BJ (cell line): Measurements from ENCODE around the gene PTGES. TPM values are rescaled to one million over a fixed set of nuclear protein-coding genes. Genes with fewer than 3 reads are reported as not detected.
"Not testable (repeated sequence)": the region's sequence is repeated elsewhere in the genome, so short reads cannot be mapped to it uniquely, and the experiment has no call there.

Experiments
- CTCF ChIA-PET: fragments of 350-600 bp; formaldehyde crosslinking; extraction: SDS; loops from one replicate; lab custom pipeline; 2021; ENCODE audit warnings: antibody characterized with exemption, inconsistent platforms; lab: Yijun Ruan, JAX
- POLR2A ChIA-PET: fragments of 300-600 bp; sonication (Branson Sonifier 250); formaldehyde crosslinking; extraction: SDS; loops from one replicate; lab custom pipeline; 2021; ENCODE audit warnings: antibody characterized with exemption; lab: Charles Lee
- DNase-seq: peaks from one replicate; pipeline ENCODE4 v3.0.0-alpha.2; 2011; ENCODE audit warnings: low read depth
- H3K27me3 ChIP-seq: 2 replicates; pipeline ENCODE4 v1.6.0; 2011; ENCODE audit warnings: low read length; ENCODE audit not compliant: control insufficient read depth, insufficient read depth
- H3K36me3 ChIP-seq: 2 replicates; pipeline ENCODE4 v1.5.1; 2011; ENCODE audit warnings: low read length; ENCODE audit not compliant: control insufficient read depth, insufficient read depth
- H3K4me3 ChIP-seq: 2 replicates; pipeline ENCODE4 v1.5.1; 2011; ENCODE audit warnings: low read depth, mild to moderate bottlenecking, control low read depth, low read length
- polyA minus RNA-seq: library from RNA; depleted of rRNA, polyadenylated mRNA; stranded (reverse); fragments of >200 nt; gene quantifications from 2 replicates; pipeline ENCODE4 v1.2.3, GENCODE V29; 2011; rRNA and poly(A)+ RNA removed
- polyA plus RNA-seq: library from polyadenylated mRNA; depleted of rRNA; stranded (reverse); fragments of >200 nt; gene quantifications from 2 replicates; pipeline ENCODE4 v1.2.3, GENCODE V29; 2011; rRNA removed
- TF ChIP-seq, protein P1 (sequence below): IDR thresholded peaks from 2 replicates; pipeline ENCODE4 v1.5.1; 2011; ENCODE audit warnings: low read depth, mild to moderate bottlenecking, control low read depth, inconsistent platforms, low read length, moderate library complexity; ENCODE audit not compliant: insufficient read depth

PTGES gene, protein sequence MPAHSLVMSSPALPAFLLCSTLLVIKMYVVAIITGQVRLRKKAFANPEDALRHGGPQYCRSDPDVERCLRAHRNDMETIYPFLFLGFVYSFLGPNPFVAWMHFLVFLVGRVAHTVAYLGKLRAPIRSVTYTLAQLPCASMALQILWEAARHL
- polyA plus RNA-seq = 10.5 and 16.4 TPM in 2 replicates
- polyA minus RNA-seq = 11.1 and 14.2 TPM in 2 replicates

DNA sequence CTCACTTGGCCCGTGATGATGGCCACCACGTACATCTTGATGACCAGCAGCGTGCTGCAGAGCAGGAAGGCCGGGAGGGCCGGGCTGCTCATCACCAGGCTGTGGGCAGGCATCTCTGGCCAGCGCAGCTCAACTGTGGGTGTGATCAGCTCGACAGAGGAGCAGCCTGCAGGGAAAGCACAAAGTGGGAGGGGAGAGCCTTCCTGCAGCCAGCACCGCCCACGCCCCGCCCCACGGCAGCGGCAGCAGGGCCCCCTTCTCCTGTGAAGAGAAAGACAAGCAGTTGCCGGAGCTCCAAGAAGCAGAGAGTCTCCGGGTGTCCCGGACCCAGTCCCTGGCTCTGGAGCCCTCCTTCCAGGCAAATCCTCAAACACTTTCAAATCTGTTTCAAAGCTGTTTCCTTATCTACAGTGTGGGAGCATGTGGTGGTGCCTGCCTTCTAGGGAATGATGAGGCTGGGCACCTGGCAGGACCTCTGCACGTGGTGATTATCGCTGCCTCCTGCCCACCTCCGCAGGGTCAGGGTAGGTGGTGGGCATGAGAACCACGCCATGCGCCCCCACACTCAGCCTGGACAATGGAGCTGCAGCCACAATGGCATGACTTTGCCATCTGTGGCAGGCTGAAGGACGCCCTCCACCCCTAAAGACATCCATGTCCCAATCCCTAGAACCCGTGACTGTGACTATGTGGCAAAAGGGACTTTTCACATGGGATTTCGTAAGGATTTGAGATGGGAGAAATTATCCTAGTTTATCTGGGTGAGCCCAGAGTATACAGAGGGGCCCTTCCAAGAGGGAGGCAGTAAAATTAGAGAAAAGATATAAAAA, at the start of gene PTGES:
Gene PTGES (minus strand): TSS at position 143 of the 830 bp plus-strand sequence. CDS start 30 bp downstream, at position 113.
- ChIA-PET CTCF (interaction anchor here (0.6 to 3.0 kb wide), 7 partner anchors 10 to 28 kb away, joined by 3 to 21 read pairs (median 3); no protein-coding TSS in a partner anchor), POLR2A (interaction anchor here (0.6 kb wide), 1 partner anchor 251 kb away, joined by 7 read pairs; no protein-coding TSS in a partner anchor)
- TF ChIP-seq, protein P1, sequence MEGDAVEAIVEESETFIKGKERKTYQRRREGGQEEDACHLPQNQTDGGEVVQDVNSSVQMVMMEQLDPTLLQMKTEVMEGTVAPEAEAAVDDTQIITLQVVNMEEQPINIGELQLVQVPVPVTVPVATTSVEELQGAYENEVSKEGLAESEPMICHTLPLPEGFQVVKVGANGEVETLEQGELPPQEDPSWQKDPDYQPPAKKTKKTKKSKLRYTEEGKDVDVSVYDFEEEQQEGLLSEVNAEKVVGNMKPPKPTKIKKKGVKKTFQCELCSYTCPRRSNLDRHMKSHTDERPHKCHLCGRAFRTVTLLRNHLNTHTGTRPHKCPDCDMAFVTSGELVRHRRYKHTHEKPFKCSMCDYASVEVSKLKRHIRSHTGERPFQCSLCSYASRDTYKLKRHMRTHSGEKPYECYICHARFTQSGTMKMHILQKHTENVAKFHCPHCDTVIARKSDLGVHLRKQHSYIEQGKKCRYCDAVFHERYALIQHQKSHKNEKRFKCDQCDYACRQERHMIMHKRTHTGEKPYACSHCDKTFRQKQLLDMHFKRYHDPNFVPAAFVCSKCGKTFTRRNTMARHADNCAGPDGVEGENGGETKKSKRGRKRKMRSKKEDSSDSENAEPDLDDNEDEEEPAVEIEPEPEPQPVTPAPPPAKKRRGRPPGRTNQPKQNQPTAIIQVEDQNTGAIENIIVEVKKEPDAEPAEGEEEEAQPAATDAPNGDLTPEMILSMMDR = no peak
- Histone ChIP-seq H3K36me3 (no peaks in the 10 kb centered on the region), H3K27me3 (no peaks in the 10 kb centered on the region), H3K4me3 (peak within 1 kb of the TSS; percentile 43)
- DNase-seq = peak; percentile 50

DNA sequence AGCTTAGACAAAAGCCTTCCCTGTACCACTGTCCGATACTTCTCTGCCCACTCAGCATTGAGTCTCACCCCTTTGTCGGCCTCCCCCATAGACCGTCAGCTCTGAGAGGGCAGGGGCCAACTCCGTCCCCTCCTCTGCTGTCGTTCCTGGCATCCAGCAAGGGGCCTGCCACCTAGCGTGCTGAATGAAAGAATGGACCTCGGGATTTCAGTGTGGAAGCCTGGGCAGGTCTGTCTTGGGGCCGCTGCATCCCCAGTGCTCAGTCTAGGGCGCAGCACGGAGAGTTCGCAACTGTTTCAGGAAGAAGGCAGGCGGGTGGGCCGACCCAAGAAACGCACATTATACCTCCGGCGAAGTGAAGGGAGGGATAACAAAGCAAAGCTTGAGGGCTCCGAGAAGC, 48.7 kb upstream of the PTGES start:
- Histone ChIP-seq H3K27me3 (no peaks in the 10 kb centered on the region), H3K36me3 (peaks cover 2% of the 10 kb centered on the region), H3K4me3 (no peak overlapping the region)
- TF ChIP-seq, protein P1 = no peak
- ChIA-PET CTCF (interaction anchor here (0.6 to 1.8 kb wide), 3 partner anchors 11 to 74 kb away, joined by 3 to 10 read pairs (median 4); no protein-coding TSS in a partner anchor), POLR2A (no interaction called here)
- no peak for DNase-seq

DNA sequence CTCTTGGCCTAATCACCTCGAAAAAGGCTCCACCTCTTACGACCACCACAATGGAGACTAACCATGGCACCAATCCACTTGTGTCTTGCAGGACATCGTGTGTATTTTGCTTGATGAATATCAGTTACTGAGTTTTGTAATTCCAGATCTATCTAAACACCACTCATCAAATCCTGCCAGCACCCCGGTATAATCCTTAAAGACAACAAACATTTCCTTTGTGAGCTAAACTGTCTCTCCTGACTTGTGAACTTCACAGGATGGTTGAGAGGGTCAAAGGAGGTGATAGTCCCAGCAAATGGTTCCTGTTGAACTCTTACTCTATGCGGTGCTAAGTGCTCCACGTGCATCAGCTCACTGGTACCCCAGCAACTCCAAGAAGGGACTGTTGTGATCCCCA, 46.1 kb upstream of the PTGES start:
- ChIA-PET CTCF (interaction anchor here (0.8 kb wide), 1 partner anchor 9 kb away, joined by 3 read pairs; no protein-coding TSS in a partner anchor), POLR2A (no interaction called here)
- H3K27me3 ChIP-seq = peaks cover 4% of the 10 kb centered on the region
- H3K36me3 ChIP-seq = no peaks in the 10 kb centered on the region
- no peak for DNase-seq
- H3K4me3 ChIP-seq = no peak overlapping the region
- TF ChIP-seq, protein P1 = no peak

DNA sequence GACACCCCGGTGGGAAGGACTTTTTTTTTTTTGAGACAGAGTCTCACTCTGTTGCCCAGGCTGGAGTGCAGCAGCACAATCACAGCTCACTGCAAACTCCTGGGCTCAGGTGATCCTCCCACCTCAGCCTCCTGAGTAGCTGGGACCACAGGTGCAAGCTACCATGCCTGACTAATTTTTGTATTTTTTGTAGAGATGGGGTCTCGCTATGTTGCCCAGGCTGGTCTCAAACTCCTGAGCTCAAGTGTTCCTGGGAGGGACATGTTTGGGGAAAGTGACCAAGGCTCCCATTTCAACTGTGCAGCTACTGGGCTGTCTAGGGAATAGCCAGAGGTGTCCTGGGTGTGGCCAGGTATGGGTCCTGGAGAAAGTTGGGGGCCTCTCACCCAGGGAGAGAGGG, 43.2 kb upstream of the PTGES start:
- CTCF ChIA-PET = interaction anchor here (1.6 kb wide), 1 partner anchor 58 kb away, joined by 5 read pairs; no protein-coding TSS in a partner anchor
- POLR2A ChIA-PET = not testable (repeated sequence)

DNA sequence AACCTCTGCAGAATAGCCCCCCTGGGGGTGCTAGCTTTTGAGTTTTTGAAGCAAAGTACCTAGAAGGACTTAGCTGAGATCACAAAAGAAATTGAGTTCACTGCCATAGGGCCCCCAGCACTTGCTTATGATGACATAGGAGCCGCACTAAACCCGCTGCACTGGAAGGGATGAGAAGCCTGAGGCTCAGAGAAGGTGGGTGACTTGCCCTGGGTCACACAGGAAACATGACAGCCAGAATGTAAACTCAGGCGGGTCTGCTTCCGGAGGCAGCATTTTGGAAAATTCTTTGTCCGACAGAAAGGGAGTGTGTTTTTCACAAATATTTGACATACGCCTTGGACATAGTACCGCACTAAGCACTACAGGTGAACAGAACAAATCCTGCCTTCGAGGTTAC, 41.7 kb upstream of the PTGES start:
- CTCF ChIA-PET = no interaction called here
- no peak overlapping the region for H3K4me3 ChIP-seq
- POLR2A ChIA-PET = no interaction called here
- H3K36me3 ChIP-seq = no peaks in the 10 kb centered on the region
- TF ChIP-seq, protein P1 = no peak
- no peak for DNase-seq
- peaks cover 6% of the 10 kb centered on the region for H3K27me3 ChIP-seq

More for the DNA sequence above, 43.2 kb upstream of the PTGES start:
- H3K36me3 ChIP-seq, H3K27me3 ChIP-seq, DNase-seq, H3K4me3 ChIP-seq: not testable (repeated sequence)
